MCF 10A (cell line): Measurements from ENCODE around the gene FRZB. TPM values are rescaled to one million over a fixed set of nuclear protein-coding genes. Genes with fewer than 3 reads are reported as not detected.

Source experiments
- BruUV-seq: library from RNA; stranded (reverse); fragments of 400-500 nt; replicated peaks from 2 replicates; lab custom pipeline; 2021; lab: Mats Ljungman, UMichigan
- CTCF ChIA-PET: fragments of 300-600 bp; sonication (Branson Sonifier 250); formaldehyde crosslinking; extraction: SDS; loops from one replicate; lab custom pipeline; 2021; ENCODE audit warnings: antibody characterized with exemption, inconsistent platforms; lab: Yijun Ruan, JAX
- POLR2A ChIA-PET: fragments of 300-600, 350-650 bp; sonication (Branson Sonifier 250); formaldehyde crosslinking; extraction: SDS; loops from one replicate; lab custom pipeline; 2020; ENCODE audit warnings: antibody characterized with exemption, inconsistent platforms; lab: Yijun Ruan, JAX
- DNase-seq: peaks from one replicate; pipeline ENCODE4 v3.0.0-alpha.2; 2018; ENCODE audit not compliant: unreplicated experiment
- H3K27ac Mint-ChIP-seq: one replicate; pipeline ENCODE4 v1.8.0; 2022; ENCODE audit warnings: mild to moderate bottlenecking, low read depth, mixed read lengths; ENCODE audit not compliant: unreplicated experiment
- H3K27me3 Mint-ChIP-seq: one replicate; pipeline ENCODE4 v1.8.0; 2022; ENCODE audit warnings: mixed read lengths; ENCODE audit not compliant: insufficient read depth, unreplicated experiment
- H3K36me3 Mint-ChIP-seq: one replicate; pipeline ENCODE4 v1.8.0; 2022; ENCODE audit warnings: mild to moderate bottlenecking, moderate library complexity, mixed read lengths; ENCODE audit not compliant: insufficient read depth, unreplicated experiment
- H3K4me1 Mint-ChIP-seq: one replicate; pipeline ENCODE4 v1.8.0; 2022; ENCODE audit warnings: mixed read lengths; ENCODE audit not compliant: insufficient read depth, unreplicated experiment
- H3K4me3 Mint-ChIP-seq: one replicate; pipeline ENCODE4 v1.8.0; 2022; ENCODE audit warnings: mild to moderate bottlenecking, moderate library complexity, mixed read lengths; ENCODE audit not compliant: unreplicated experiment
- H3K9me3 Mint-ChIP-seq: one replicate; pipeline ENCODE4 v1.8.0; 2022; ENCODE audit warnings: mixed read lengths; ENCODE audit not compliant: unreplicated experiment
- CTCF ChIP-seq: fragments of 200-600 bp; IDR thresholded peaks from one replicate; pipeline ENCODE4 v1.8.0; 2022; ENCODE audit warnings: antibody characterized with exemption, mild to moderate bottlenecking; ENCODE audit not compliant: unreplicated experiment
- intact Hi-C: fragments of 100-400 bp; cut with micrococcal nuclease; formaldehyde crosslinking; loops from 2 replicates; pipeline ENCODE4 v1.14.1; 2022
- total RNA-seq: library from RNA; stranded (reverse); gene quantifications from 2 replicates; pipeline ENCODE4 v1.2.3, GENCODE V29; 2022

FRZB gene
- total RNA-seq, 1 experiment from 2014 or later, result 0.09 TPM

GRCh38 chr2:182833084-182833854, 33.2 kb downstream of the FRZB start:
- POLR2A ChIA-PET, result interaction anchor here (0.6 to 1.2 kb wide), 2 partner anchors 10 to 40 kb away, joined by 3 to 4 read pairs; no protein-coding TSS in a partner anchor
- no peaks in the 10 kb centered on the region for H3K4me1 Mint-ChIP-seq
- no peak for TF ChIP-seq CTCF
- intact Hi-C loops, result no loop called here
- no peaks in the 10 kb centered on the region for H3K36me3 Mint-ChIP-seq
- no peak for DNase-seq
- no peaks in the 10 kb centered on the region for H3K9me3 Mint-ChIP-seq
- no peaks in the 10 kb centered on the region for H3K27me3 Mint-ChIP-seq
- H3K27ac Mint-ChIP-seq, result no peak overlapping the region
- CTCF ChIA-PET, result interaction anchor here (0.5 kb wide), 1 partner anchor 51 kb away, joined by 3 read pairs; no protein-coding TSS in a partner anchor
- H3K4me3 Mint-ChIP-seq, result no peak overlapping the region
- no TSS peak for BruUV-seq

GRCh38 chr2:182831921-182832320, 34.5 kb downstream of the FRZB start:
- no peaks in the 10 kb centered on the region for H3K4me1 Mint-ChIP-seq

GRCh38 chr2:182831101-182831500, 35.3 kb downstream of the FRZB start:
- no TSS peak for BruUV-seq
- no peak for DNase-seq
- Mint-ChIP-seq H3K27me3 (no peaks in the 10 kb centered on the region), H3K4me1 (no peaks in the 10 kb centered on the region), H3K4me3 (no peak overlapping the region), H3K36me3 (no peaks in the 10 kb centered on the region), H3K9me3 (no peaks in the 10 kb centered on the region), H3K27ac (no peak overlapping the region)
- TF ChIP-seq CTCF, result no peak
- POLR2A ChIA-PET, result no interaction called here
- intact Hi-C loops, result no loop called here
- CTCF ChIA-PET, result no interaction called here

More at GRCh38 chr2:182831921-182832320, 34.5 kb downstream of the FRZB start:
- H3K36me3 Mint-ChIP-seq, result no peaks in the 10 kb centered on the region
- ChIA-PET POLR2A (no interaction called here), CTCF (no interaction called here)
- H3K27ac Mint-ChIP-seq, result no peak overlapping the region
- no peaks in the 10 kb centered on the region for H3K9me3 Mint-ChIP-seq
- TF ChIP-seq CTCF, result no peak
- intact Hi-C loops, result no loop called here
- no peaks in the 10 kb centered on the region for H3K27me3 Mint-ChIP-seq
- BruUV-seq, result no TSS peak
- no peak overlapping the region for H3K4me3 Mint-ChIP-seq
- no peak for DNase-seq

- no peak for DNase-seq
- TF ChIP-seq CTCF, result no peak
- ChIA-PET POLR2A (interaction anchor here (0.8 kb wide), 1 partner anchor 11 kb away, joined by 4 read pairs; no protein-coding TSS in a partner anchor), CTCF (interaction anchor here (0.9 kb wide), 1 partner anchor 42 kb away, joined by 3 read pairs; no protein-coding TSS in a partner anchor)
- no peak overlapping the region for H3K27ac Mint-ChIP-seq
- BruUV-seq, result no TSS peak
- H3K36me3 Mint-ChIP-seq, result no peaks in the 10 kb centered on the region
- no peaks in the 10 kb centered on the region for H3K27me3 Mint-ChIP-seq
- H3K4me3 Mint-ChIP-seq, result no peak overlapping the region
- no peaks in the 10 kb centered on the region for H3K9me3 Mint-ChIP-seq
- no peaks in the 10 kb centered on the region for H3K4me1 Mint-ChIP-seq
- intact Hi-C loops, result no loop called here
Measured at GRCh38 chr2:182827182-182827879, 39.1 kb downstream of the FRZB start.
